ENCODE data around the gene HABP4.

Gene HABP4

DNA sequence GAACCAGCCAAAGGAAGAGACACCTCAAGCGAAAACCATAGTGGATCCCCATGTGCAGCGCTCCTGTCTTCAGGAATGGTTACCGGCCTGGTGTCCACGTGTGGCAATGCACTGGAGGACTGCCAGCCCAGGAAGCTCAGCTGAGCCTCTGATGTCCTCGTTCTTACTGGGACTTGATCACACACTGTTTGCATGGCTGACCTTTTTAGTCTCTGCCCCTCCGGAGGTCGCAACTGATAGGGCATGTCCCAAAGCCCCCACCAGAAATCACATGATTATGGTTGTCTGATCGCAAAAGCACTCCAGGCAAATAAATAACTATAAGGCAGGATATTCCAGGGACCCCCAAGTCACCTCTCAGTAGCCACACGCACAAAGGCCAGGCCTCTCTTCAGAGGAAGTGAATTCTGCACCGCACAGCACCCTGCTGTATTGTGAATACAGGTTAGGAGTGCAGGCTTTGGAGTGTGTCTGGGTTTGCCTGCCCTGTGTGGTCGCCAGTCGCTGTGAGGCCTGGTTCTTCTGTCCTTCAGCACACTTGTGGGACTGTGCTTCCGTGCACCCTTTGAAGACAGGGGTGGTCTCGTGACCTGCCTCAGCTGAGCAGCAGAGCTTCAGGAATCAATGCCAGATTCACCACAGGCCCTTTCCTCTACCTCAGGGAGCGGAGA lies 13.4 kb upstream of the HABP4 start:
- TF ChIP-seq POLR2AphosphoS5 (IDR thresholded peaks at IDR 0.05; ENCODE audit: low read depth, low read length) = no peak
- no peak for TF ChIP-seq SIN3A (IDR thresholded peaks at IDR 0.05; ENCODE audit: borderline replicate concordance, insufficient read depth, low read length)
- no peak for TF ChIP-seq FOXP2 (optimal IDR thresholded peaks at IDR 0.05; ENCODE audit: borderline replicate concordance, extremely low read depth, extremely low read length, insufficient read depth)
- no peak for TF ChIP-seq TAF1 (IDR thresholded peaks at IDR 0.05; ENCODE audit: borderline replicate concordance, insufficient read depth, low read length)
- TF ChIP-seq, protein P1, sequence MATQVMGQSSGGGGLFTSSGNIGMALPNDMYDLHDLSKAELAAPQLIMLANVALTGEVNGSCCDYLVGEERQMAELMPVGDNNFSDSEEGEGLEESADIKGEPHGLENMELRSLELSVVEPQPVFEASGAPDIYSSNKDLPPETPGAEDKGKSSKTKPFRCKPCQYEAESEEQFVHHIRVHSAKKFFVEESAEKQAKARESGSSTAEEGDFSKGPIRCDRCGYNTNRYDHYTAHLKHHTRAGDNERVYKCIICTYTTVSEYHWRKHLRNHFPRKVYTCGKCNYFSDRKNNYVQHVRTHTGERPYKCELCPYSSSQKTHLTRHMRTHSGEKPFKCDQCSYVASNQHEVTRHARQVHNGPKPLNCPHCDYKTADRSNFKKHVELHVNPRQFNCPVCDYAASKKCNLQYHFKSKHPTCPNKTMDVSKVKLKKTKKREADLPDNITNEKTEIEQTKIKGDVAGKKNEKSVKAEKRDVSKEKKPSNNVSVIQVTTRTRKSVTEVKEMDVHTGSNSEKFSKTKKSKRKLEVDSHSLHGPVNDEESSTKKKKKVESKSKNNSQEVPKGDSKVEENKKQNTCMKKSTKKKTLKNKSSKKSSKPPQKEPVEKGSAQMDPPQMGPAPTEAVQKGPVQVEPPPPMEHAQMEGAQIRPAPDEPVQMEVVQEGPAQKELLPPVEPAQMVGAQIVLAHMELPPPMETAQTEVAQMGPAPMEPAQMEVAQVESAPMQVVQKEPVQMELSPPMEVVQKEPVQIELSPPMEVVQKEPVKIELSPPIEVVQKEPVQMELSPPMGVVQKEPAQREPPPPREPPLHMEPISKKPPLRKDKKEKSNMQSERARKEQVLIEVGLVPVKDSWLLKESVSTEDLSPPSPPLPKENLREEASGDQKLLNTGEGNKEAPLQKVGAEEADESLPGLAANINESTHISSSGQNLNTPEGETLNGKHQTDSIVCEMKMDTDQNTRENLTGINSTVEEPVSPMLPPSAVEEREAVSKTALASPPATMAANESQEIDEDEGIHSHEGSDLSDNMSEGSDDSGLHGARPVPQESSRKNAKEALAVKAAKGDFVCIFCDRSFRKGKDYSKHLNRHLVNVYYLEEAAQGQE (IDR thresholded peaks at IDR 0.05; ENCODE audit: insufficient read depth in 1 of 2, low read depth in 2 of 2, low read length in 2 of 2) = no peak

DNA sequence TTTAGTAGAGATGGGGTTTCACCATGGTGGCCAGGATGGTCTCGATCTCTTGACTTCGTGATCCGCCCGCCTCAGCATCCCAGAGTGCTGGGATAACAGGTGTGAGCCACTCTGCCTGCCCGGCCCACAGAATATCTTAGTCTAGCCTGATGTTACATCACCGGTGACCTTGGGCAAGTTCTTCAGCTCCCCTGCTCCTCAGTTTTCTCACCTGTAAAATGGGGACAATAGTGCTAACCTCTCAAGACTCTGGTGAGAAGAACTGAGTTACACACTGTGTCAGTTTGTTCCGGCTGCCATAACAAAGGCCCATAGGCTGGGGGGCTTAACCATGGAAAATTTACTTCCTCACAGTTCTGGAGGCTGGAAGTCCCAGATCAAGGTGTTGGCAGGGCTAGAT lies 12.5 kb upstream of the HABP4 start:
- TF ChIP-seq FOXP2 (optimal IDR thresholded peaks at IDR 0.05; ENCODE audit: borderline replicate concordance, extremely low read depth, extremely low read length, insufficient read depth) = no peak
- no peak for TF ChIP-seq POLR2AphosphoS5 (IDR thresholded peaks at IDR 0.05; ENCODE audit: low read depth, low read length)
- no peak for TF ChIP-seq SIN3A (IDR thresholded peaks at IDR 0.05; ENCODE audit: borderline replicate concordance, insufficient read depth, low read length)
- TF ChIP-seq, protein P1 (IDR thresholded peaks at IDR 0.05; ENCODE audit: insufficient read depth in 1 of 2, low read depth in 2 of 2, low read length in 2 of 2) = no peak
- TF ChIP-seq TAF1 (IDR thresholded peaks at IDR 0.05; ENCODE audit: borderline replicate concordance, insufficient read depth, low read length) = no peak

DNA sequence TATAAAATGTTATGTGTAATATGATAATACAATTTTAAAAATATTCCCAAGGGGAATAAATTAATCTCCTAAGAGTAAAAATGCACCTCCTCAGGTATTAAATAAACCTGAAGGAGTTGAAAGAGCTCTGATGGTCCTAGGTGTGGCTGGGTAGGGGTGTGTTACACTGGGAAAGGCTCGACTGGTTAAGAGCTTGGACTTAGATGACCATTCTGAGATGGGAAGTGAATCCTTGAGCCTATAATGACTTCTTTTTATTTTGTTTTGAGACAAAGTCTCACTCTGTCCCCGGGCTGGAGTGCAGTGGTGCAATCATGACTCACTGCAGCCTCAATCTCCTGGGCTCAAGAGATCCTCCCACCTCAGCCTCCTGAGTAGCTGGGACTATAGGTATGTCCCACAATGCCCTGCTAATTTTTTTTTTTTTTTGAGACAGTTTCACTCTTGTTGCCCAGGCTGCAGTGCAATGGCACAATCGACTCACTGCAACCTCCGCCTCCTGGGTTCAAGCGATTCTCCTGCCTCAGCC lies 9.2 kb upstream of the HABP4 start:
- TF ChIP-seq SIN3A (IDR thresholded peaks at IDR 0.05; ENCODE audit: borderline replicate concordance, insufficient read depth, low read length) = no peak
- TF ChIP-seq POLR2AphosphoS5 (IDR thresholded peaks at IDR 0.05; ENCODE audit: low read depth, low read length) = no peak
- TF ChIP-seq TAF1 (IDR thresholded peaks at IDR 0.05; ENCODE audit: borderline replicate concordance, insufficient read depth, low read length) = no peak
- TF ChIP-seq, protein P1 (IDR thresholded peaks at IDR 0.05; ENCODE audit: insufficient read depth in 1 of 2, low read depth in 2 of 2, low read length in 2 of 2) = no peak
- no peak for TF ChIP-seq FOXP2 (optimal IDR thresholded peaks at IDR 0.05; ENCODE audit: borderline replicate concordance, extremely low read depth, extremely low read length, insufficient read depth)

DNA sequence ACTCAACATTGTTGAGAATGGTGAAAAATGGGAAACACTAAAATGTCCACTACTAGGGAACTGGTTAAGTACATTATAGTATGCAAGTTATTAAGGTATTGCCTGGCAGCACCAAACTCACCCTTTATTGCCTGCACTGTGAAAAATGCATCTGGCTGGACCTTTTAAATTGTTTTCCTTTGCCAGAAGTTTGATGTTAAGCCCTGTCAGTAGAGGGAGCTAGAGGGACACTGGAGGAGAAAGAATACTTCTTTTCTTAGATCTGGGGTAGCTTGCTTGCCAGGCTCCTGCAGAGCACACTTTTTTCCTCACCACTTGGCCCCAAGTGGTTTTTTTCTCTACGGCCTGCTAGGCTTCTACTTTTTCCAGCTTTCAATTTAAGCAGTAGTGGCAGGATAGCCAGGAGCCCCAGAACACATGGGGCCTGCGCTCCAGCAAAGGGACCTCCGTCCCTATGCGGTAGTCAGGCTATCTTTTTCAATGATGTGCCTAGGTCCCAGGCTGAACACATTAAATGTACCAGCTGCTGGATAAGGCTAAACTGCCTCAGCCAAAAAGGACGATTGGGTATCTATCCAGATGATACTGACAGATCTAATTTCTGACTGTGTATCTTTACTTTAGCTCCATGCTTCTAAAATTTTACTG lies 8.0 kb upstream of the HABP4 start:
- no peak for TF ChIP-seq SIN3A (IDR thresholded peaks at IDR 0.05; ENCODE audit: borderline replicate concordance, insufficient read depth, low read length)
- TF ChIP-seq FOXP2 (optimal IDR thresholded peaks at IDR 0.05; ENCODE audit: borderline replicate concordance, extremely low read depth, extremely low read length, insufficient read depth) = no peak
- no peak for TF ChIP-seq POLR2AphosphoS5 (IDR thresholded peaks at IDR 0.05; ENCODE audit: low read depth, low read length)

DNA sequence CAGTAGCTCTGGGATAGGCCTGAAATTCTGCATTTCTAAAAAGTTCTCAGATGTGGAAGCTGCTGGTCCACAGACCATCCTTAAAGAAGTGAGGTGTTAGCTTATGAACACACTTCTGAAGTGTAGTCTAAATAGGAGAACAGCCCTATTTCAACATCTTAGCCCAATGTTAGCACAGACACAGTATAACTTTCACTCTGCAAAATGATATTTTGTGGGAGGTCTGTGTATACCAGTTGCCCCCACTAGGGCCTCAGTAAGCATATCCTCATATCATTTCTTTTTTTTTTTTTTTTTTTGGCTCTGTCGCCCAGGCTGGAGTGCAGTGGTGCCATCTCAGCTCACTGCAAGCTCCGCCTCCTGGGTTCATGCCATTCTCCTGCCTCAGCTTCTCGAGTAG lies 7.5 kb upstream of the HABP4 start:
- TF ChIP-seq, protein P1 (IDR thresholded peaks at IDR 0.05; ENCODE audit: insufficient read depth in 1 of 2, low read depth in 2 of 2, low read length in 2 of 2) = no peak
- TF ChIP-seq TAF1 (IDR thresholded peaks at IDR 0.05; ENCODE audit: borderline replicate concordance, insufficient read depth, low read length) = no peak

All from PFSK-1 (cell line).